T-helper 1 cell (primary cell): ENCODE data around the gene PROK1.
A peak's percentile ranks its signal among the peaks of the same experiment; 100 is the strongest.
"Not testable (repeated sequence)": the region's sequence is repeated elsewhere in the genome, so short reads cannot be mapped to it uniquely, and the experiment has no call there.

Experiments used
- DNase-seq, 5 donors: peaks; one replicate each; pipeline ENCODE4 v3.0.0-alpha.2; 2012 to 2020

Gene PROK1

DNA sequence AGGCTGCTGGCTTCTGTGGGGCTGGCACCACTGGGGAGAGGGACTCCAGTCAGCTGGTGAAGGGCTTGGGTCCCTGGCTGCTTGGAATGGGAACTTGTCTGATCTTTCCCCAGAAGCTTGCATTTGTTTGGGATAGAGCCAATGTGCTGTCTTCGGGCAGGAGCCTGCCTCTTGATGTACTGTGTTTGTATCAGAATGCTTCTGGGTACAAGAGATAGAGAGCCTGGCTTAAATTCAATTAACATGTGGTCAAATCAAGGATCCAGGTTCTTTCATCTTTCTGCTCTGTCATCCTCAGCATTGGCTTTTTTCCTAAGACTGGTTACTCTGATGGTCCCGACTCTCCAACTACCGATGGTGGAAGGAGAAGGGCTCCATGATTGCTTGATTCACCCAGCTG is 16.0 kb upstream of the PROK1 start:
- no peak for DNase-seq

DNA sequence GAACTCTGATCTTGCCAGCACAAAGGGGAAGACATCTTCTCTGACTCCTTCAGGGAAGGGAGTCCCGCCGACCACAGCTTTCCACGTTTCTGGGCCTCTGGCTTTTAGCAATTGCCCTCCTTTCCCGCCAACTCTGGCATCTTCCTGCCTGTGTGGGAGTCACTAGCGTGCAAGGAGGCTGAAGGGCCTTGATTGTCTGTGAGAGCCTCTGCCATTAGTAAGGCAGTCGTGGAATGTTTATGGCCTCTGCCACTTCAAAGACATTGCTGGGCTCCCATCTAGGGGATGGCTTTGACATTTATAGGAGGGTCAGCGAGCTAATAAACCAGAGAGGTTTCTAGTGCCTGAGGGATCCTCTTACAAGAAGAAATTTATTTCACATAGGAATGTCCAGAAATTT is 14.3 kb upstream of the PROK1 start:
- DNase-seq, result no peak

DNA sequence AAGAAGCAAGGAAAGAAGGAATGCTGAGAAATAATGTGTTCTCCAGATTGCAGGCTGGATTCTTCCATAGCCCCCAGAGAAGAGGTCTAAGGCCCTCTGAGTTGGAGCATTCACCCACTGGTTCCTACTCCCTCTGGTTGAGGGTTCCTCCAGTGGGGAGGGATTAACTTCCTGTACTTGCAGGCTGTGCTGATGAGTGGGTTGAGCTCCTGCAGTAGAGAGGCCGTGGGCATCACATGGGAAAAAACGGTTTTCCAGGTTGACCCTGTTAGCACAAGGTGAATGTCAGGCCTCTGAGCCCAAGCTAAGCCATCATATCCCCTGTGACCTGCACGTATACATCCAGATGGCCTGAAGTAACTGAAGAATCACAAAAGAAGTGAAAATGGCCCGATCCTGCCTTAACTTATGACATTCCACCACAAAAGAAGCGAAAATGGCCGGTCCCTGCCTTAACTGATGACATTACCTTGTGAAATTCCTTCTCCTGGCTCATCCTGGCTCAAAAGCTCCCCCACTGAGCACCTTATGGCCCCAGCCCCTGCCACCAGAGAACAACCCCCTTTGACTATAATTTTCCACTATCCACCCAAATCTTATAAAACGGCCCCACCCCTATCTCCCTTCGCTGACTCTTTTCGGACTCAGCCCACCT is 13.2 kb upstream of the PROK1 start:
- DNase-seq, result not testable (repeated sequence)

DNA sequence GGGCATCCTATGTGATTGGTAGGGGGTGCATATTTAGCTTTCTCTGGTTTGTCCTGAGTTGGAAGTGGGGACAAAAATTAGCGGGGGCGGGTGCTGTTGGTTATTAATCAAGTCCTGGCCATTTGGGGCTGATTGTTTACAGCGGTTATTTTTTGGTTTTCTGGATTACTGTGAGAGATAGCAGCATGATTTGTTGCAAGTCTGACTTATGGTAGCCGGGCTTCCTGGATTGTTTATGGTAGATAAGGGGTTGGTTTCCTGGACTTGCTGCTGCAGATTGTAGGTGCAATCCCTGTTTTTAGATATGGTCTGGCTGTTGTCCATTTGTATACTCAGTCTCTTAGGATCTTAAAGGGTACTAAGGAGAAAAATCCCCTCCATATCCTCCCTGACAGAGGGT is 12.1 kb upstream of the PROK1 start:
- no peak for DNase-seq

DNA sequence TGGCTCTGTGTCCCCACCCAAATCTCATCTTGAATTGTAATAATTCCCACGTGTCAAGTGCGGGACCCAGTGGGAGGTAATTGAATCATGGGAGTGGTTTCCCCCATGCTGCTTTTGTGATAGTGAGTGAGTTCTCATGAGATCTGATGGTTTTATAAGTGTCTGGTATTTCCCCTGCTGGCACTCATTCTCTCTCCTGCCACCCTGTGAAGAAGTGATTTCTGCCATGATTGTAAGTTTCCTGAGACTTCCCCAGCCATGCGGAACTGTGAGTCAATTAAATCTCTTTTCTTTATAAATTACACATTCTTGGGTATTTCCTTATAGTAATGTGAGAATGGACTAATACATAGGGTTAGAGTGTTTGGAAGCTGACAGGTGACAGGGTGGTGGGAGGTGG is 11.1 kb upstream of the PROK1 start:
- DNase-seq, result not testable (repeated sequence)

DNA sequence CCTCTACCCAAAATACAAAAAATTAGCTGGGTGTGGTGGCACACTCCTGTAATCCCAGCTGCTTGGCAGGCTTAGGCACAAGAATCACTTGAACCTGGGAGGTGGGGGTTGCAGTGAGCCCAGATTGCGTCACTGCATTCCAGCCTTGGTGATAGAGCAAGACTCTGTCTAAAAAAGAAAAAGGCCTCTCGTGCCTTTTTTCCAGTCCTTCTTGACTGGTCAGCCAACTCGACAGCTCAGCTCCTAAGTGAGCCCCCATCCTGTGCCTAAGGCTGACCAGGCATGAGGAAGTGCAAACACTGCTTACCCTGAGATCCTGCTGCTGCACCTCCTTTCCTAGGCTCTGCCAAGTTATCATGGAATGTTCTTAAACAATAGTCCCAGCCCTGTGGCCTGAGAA is 10.1 kb upstream of the PROK1 start:
- no peak for DNase-seq

DNA sequence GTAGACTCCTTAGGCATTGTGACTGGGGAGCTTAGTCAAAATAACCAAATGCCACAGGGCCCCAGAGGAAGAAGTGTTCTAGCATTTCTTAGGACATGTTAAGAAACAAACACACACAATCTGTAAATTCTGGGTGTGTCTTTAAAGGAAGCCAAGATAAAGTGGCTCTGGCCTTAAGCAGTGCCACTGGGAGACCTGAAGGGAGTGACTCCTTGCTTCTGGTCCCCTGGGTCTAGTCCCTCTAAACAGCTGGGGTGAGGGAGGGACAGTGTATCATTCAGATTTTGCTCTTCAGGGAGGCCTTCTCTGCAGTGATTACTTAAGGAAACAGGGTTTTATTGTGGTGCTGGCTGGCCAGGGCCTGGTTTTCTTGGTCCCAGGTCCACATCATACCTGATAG is 9.1 kb upstream of the PROK1 start:
- no peak for DNase-seq

DNA sequence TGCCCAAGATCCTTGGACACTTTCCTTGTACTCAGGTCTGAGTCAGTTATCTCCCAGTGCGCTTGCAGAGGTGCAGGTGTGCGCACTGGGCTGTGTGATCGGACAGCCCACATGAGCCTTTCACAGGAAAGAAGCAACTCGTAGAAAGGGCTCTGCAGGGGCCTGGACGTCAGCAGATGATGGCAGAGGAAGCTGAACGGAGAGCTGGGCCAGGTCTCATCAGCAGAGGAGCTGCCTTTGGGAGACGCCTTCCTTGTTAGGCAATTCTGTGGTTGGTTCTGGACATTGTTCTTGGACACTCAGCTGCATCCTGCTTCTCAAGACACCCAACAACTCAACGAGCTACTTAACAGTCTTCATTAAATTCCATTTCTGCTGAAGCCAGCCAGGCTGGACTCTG is 7.5 kb upstream of the PROK1 start:
- no peak for DNase-seq

DNA sequence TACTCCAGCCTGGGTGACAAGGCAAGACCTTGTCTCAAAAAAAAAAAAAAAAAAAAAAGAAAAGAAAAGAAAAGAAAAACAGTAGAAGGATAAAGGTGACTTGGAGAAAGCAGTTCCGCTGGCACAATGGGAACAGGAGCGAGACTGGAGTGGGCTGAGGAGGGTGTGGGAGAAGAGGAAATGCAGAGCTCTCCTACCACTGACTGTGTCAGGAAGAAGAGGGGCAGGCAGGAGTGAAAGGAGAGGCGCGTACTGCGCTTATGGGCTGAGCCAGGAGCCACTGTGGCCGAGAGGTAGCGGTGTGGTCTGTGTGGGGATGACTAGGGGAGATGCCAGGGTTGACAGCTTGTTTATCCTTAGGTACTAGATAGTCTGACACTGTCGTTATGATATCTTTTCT is 6.4 kb upstream of the PROK1 start:
- DNase-seq, result no peak

DNA sequence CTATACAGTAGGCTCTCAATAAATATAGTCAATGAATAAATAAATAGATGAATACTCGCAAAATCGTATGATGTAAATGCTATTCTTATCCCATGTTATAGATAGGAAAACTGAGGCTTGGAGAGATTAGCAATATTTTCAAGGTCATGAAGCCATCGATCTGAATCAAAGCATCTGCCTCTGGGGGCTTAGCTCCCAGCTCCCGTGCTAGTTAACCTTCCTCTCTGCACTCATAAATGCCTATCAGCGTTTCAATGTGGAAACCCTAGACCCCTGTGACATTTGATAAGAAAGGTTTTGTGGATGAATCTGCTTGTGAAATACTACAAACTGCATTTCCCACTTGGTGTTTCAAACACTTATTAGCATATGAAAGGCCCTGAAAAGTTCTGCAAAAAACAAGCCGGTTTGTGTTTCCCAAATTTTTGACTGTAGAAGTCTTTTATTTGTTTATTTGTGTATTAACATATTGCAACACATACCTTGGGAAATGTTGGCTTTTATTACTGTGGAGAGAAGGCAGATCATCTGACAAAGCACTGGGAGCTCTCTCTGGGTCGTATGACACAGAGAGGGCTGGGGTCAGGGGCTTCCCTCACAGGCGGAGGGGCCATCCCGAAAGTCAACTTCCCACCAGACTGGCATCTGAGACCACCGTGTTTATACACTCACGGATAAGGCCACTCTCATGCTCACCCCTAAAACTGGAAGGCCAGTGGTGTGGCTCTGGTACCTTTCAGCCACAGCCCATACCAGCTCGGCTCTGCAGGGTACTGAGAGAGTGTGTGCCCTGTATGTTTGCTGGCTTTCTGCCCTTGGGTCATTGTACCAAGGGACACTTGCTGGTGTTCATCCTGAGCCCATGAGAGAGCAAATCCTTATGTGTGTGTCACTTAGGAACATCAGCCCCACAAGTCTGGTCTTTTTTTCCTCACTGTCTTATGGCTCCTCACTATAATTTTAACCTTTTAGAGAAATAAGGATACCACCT is 993 bp upstream of the PROK1 start:
- DNase-seq, result no peak

DNA sequence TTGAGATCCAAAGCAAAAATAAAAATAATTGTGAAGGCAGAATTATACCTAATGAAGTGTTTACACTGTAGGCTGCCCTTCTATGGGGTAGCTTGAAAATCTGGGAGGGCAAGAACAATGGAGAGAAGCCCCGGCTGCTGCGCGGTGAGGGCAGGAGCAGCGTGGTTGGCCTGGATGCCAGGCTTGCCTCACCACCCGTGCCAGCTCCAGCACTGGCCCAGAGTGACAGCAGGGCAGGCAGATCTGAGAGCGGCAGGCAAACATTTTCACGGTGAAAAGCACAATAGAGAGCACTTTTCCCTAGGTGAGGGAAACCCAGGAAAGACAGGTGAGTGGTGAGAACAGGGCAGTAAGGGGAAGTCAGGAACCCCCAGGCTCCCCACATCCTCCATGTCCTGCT is 1.4 kb downstream of the PROK1 start:
- DNase-seq, result no peak

DNA sequence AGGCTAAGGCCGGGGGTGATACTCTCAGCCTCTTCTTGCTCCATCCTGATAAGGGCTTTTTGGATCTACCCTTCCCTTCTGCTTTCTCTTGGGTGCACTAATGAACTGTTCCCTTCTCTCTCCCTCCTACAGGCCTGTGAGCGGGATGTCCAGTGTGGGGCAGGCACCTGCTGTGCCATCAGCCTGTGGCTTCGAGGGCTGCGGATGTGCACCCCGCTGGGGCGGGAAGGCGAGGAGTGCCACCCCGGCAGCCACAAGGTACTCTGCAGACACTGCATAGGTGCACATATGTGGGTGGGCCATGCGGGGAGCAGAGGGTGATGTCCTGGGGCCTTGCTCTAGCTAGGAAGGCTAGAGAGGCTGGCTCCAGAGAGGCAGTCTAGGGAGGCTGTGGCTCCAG is 2.9 kb downstream of the PROK1 start:
- DNase-seq, result no peak

DNA sequence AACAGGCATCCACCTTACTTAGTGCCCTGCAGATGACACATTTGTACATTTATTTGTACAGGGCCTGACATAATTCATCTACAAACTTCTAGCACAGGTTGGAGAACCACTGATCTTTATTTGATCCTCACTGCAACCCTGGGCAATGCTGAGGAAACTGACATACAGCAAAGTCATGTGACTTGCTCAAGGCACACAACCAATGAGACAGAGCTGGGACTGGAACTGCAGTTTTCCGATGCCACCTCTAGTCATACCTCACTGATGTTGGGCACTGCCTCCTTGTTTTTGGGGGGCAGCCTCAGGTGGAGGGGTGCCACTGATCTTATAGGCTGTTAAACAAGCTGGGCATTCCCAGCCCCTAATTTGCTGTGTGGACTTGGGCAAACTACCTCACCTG is 3.4 kb downstream of the PROK1 start:
- DNase-seq, result no peak

DNA sequence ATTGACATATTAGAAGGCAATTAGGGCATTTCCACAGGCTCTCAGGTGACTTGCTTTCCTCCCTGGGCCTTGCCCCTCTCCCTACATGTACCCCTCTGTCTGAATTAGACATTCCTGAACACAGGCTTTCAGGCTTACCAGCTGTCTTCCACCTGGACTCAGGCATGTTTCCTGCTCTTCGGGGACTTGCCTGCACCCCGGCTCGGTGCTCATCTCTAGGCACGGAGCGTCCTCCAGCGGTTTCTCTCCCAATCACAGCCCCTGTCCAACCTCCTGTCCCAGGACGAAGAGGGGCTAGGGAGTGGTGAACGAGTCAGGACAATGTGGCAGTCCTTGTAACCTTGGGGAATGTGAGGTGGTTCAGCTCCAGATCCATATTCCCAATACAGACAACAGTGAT is 4.2 kb downstream of the PROK1 start:
- DNase-seq, result no peak

DNA sequence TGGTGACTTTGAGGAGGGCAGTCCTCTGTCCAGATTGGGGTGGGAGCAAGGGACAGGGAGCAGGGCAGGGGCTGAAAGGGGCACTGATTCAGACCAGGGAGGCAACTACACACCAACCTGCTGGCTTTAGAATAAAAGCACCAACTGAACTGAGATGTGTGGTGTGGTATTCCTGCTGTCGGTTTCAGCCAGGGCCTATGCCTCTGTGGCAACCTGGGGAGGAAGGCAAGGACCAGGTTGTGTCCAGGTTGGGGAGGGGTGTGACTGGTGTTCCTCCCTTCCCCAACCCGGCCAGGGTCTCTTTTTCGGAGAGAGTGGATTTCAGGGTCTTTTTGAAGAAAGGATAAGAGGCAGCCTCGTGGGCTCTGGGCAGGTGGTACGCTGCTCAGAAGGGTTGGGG is 6.3 kb downstream of the PROK1 start:
- DNase-seq, result no peak

DNA sequence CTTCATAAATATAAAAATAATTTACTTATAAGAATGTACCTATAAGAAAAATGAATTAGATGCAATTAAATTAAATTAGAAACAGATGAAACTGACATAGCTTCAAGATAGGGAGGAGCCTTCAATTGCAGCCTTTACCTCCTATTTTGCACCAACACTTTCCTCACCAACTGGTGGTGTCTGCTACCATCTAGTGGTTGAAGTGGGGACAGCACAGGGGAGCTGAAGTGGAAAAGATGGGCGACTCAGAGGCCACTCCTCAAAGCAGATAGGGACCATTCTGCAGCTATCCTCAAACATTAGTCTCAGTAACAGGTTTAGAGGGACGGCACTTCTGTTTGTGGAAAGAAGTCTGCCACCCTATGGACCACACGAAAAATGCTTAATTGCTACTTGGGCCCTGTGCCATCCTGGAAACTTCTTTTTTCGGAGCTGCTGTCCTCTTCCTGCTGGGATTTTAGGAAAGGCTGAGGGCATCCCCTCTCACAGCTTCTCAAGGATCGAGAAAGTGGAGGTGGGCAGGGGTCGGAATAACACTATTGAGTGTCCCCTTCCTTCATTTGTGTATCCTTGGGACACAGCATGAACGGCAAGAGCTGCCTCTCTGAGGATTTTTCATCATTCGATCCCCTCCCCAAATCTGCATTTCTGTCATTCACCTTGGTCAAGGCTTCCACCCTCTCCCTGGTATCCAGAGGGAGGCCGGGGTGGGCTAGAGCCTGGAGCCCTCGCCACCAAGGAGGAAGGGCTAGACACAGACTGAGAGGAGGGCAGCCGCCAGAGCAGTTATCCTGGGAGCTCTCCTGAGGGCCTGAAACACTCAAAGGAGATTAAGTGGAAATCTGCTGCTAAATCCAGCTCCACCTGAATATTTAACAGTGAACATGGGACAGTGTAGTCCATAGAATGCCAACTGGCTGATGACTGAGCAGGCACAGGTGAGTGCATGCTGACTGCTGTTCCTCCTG is 9.6 kb downstream of the PROK1 start:
- peak; percentile 54 to 83 (median 70) for DNase-seq

DNA sequence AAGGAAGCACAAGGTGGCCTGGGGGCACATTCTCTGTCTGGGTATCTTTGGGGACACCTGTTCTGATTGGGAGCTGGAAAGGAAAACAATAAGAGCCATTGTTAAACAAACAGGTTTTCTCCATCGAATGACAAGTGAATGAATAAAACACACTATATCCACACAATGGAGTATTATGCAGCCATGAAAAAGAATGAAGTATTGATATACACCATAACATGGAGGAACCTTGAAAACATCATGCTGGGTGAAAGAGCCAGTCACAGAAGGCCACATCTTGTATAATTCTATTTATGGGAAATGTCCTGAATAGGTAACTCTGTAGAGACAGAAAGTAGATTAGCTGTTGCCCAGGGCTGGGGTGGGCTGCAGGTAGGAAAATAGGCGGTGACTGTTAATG is 11.1 kb downstream of the PROK1 start:
- no peak for DNase-seq

DNA sequence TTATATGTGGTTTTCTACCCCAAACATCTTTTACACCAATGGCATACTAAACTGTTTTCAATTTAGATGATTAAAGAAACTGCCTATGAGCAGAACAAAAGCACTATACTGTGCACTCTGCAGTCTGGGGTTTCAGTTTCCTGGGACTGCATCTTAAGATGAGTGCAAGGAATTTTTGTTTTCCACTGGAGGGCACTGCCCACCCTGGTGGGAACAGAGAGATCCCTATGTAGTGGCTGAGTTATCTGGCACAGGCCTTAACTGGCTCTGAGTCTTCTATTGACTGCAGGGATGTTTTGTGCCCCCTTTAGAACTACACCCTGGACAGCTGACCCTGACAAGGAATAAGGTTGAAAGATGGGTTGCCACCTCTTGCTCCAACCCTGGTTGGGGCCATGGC is 12.0 kb downstream of the PROK1 start:
- no peak for DNase-seq

DNA sequence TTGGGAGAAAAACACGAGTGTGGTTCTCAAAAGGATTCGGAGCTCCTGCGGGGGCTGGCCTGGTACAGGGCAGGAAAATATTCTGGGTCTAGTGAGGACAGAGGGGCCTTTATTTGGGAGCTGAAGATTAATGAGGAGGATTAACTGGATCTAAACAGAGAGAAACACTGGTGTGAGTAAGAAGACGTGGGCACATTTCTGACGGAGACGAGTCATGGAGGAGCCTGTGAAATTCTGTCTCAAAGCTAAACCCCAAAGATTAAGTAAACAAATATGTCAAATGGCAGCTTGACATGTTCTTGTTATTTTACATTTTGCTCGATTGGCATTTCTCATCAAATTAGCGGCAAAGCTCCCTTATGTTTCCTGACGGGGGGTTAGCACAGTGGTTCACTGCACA is 12.8 kb downstream of the PROK1 start:
- DNase-seq, result no peak

DNA sequence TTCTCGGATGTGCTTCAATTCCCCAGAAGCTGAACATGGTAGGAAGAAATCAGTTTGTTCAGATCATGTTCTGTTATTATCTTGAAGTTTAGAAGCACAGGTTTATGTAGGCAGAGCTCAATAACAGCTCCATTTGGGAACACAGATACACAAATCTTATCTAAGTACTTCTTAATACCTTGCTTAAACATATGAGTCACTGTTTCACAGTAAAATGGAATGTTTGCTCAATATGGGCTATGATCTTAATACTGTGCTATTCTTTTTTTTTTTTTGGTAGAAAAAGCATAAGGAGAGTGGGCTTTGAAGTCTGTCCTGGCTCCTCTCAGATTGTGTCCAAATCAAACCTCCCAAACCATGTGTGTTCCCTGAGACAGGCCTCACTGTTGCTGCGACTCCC is 13.4 kb downstream of the PROK1 start:
- DNase-seq, result no peak

DNA sequence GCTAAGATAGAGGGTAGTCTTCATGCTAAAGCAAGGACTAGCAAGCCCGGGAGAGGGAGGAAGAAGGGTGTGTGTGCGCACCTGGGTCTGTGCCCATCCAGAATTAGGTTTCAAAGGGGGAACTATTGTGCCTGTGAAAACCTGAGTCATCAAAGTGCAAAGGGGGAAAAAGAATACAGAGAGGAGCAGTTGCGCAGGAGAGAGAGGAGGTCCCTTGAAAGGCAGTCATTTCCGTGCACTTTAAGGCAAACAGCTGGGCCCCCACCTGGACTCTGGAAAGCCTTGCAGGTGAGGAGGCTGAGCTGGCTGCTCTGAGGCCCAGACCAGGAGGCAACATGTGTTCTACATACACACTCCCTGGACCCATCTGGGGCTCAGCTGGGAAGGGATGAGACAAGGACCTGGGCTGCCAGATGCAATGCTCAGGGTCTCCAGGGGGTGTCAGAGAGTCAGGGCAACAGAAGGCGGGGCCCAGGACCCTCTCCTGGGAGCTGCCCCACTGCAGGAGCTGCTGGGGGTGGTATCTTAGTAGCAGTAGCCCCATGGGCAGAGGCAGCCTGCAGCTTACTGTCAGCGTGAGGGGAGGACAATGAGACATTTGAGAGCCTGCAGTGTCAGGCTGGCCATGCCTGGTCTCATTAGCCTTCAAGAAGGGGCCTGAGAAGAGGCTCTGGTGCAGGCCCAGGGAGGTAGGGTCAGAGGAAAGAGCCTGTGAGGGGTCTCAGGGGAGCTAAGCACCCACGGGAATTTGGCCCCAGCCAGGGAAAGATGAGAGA is 14.3 kb downstream of the PROK1 start:
- no peak for DNase-seq

DNA sequence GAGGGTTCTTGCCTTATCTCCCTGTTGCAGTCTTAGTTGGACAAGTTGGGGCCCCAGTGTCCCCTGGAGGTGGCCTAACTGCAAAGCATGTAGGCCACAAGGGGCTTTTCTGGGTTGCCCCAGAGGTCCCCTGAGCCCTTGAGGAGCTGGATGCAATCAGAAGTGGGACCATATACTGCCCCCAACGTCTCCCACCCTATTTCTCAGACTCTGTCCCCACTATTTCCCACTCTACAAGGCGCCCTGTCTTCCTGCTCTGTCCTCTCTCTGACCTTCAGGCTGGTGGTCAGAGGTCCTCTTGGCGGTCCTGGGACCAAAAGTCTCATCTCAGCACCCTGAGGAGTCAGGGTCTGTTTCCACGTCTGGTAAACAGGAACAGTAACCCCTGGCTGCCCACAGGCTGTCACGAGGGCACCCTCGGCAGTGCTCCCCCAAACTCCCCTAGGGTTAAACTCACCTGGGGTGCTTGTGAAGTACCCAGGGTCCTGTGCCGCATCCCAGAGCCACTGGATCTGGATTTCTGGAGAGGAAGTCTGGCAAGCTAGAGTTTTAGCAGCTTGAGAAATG is 14.9 kb downstream of the PROK1 start:
- DNase-seq, result no peak
